MV-4-11 (cell line): ENCODE results near the gene RAPGEF4.

Source experiments
- DNase-seq: peaks from one replicate; lab custom pipeline; 2025; lab: John Stamatoyannopoulos, UW

The RAPGEF4 gene

DNA sequence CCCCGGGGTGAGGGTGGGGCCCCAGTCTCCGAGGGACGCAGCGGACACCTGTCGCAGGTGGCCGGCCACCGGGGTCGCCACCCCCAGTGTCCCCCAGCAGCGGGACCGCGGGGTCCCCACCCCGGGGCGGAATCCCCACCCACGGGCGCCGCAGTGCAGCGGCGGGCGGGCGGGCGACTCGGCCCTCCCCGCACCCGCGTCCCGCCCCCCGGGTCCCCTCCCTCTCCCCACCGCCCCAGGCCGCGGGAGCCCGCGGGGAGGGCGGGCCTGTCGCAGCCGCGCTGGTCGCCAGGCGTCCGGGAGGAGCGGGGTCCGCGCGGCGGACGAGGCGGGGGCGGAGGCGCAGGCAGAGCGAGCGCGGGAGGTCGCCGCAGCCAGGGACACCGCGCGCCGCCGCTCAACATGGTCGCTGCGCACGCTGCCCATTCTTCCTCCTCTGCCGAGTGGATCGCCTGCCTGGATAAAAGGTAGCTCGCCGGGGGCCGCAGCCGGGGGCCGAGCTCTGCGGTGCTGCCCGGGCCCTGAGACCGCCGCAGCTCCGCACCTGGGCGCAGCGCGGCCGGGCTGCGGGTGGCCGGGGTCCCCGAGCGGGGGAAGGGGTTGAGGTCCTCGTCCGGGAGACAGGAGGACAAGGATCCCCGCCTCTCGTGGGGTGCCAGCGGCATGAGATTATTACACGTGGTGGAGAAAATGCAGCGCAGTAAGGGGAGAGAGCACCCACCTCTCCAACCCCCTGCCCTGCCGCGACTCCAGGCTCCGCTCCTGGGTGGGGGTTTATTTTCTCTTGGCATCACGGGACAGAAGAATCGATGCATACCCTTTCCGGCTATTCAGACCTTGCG lies at the start of gene RAPGEF4:
Gene RAPGEF4 (plus strand): TSS at position 264 of the 842 bp plus-strand sequence. CDS start 139 bp downstream, at position 403.
- DNase-seq = no peak

DNA sequence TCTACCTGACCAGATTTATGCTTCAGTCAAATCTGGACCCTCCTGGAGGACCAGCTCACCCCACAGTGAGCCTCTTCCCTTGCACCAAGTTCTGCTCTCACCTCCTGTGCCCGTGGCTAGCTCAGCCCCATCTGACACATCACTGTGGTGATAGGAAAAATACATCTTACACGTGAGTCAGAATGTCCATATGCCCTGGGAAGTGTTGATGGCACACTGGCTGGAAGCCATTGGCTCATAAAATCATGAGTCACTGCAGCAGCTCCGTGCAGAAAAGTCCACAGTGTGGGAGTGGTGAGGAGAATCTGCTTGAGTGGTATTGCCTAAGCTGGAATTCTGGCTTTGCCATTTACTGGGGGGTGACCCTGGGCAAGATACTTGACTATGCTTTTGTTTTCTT lies 42.6 kb upstream of the RAPGEF4 start:
- peak; percentile 77 for DNase-seq

DNA sequence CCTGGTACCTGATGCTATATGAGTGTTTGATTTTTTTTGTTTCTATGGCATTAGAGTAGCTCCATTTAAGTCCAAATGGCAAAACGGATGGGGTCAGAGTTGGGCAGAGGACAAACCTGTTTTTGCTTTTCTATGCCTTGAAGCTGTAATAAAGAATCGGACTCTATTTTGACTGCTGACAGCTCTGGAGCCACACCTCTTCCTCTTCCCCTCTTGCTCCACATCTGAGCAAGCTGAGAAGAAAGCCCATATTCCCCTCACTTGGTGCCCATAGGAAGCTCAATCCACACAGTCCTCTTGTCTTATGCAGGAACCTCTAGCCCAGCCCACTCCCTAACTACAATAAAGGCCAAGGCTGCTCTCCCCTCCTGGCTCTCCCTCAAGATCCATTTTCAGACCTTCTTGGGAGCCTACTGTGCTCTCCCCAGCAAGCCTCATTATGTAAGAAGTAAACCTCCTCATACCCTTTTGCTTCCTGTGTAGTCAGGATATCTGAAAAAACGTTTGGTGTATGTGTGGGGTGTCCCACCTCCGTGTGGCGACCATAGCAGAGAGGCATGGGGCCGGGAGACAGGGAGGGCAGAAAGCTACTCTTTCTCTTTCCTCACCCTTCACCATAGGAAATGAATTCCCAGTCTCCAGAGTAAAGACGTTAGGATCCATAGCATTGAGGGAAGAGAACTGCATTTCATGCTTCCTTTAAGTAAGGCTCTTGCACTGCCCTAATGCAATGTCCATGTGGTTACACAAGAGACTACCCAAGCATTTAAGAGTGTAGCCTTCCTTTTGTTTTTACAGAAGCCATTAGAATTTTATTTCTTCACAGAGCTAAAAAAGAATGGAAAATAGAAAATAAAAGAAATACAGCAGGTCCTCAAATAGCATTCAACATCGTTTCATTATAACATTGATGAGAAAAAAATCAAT lies 41.9 kb upstream of the RAPGEF4 start:
- peak; percentile 24 for DNase-seq

DNA sequence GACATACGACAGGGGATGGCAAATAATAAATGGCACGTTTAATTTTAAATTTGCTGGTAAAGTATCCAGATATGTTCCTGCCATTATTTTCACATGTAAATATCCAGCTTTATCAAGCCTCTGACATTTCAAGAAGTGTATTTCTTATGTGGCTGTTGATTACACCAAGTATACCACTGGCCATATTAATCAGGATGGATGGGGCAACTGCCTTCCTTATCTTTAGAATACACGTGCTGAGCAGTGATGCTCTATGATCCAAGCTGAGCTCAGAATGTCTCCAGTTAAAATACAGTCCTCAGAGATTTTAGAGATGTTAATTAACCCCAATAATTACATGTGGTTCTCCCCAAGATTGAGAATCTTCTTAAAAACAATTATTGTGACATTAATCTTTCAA lies 38.3 kb upstream of the RAPGEF4 start:
- no peak for DNase-seq

DNA sequence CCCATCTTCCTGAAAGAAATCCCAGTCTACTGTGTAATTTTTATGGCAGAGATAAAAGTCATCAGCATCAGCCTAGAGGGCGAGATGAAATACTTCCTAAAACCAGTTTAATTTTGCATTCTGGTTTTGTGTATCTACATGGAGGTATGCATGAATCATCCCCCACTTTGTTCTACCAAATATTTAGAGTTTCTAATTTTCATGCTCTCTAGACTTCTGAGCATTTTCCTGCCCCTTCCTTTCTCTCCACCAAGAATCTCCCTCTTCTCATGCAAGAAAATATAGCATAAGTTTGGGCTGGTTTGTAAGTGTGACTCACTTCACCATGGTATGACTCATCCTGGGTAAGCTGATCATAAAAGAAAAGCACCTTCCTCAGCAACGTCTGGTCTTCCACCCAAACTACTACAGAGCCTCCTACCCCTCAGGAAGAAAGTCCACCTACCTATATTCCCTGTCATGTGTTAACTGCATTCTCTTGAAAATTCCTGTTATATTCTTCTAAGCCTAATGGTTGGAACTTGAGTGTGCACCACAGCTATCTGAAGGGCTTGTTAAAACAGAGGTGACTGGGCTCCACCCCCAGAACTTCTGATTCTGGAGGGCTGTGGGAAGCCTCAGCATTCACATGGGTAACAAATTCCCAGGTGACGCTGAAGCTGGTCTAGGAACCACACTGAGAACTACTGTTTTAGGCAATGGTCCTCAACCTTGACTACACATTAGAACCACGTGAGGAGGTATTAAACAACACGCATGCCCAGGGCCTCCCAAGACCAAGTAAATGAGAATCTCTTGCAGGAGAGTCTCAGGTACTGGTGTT lies 37.4 kb upstream of the RAPGEF4 start:
- peak; percentile 68 for DNase-seq

DNA sequence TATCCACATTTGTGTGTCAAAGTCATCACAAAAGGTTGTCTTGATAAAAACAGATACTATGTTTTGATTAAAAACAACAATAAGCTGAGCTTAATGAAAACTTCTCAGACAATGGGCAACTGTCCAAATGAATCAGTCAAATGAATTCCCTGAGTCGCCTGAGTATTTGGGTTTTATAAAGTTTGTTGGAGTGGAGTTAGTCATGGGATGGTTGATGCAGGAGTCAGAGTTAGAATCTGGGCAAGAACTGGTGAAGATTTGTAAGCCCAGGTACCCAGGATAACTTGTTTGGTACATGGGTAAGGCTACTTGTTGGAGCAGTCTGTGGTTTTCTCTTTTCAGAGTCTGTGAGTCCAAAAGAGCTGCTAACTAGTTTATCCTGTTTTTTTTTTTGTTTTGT lies 34.4 kb upstream of the RAPGEF4 start:
- no peak for DNase-seq

DNA sequence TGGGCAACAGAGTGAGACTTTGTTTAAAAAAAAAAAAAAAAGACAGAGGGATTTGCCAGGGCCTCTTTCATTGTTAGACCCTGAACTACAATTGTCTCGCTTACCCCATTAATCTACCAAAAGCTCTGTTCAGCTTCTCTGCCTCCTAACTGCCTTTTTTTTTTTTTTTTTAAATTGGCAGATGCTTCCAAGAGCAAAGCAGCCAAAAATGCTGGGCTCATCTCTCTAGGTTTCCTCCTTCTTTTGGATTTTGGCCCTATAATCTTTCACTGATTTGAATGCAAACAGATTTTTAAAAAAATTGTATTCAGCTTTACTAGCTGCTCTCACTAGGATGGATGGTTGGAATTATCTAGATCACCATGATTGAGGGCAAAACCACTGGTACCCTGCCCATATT lies 33.2 kb upstream of the RAPGEF4 start:
- no peak for DNase-seq

DNA sequence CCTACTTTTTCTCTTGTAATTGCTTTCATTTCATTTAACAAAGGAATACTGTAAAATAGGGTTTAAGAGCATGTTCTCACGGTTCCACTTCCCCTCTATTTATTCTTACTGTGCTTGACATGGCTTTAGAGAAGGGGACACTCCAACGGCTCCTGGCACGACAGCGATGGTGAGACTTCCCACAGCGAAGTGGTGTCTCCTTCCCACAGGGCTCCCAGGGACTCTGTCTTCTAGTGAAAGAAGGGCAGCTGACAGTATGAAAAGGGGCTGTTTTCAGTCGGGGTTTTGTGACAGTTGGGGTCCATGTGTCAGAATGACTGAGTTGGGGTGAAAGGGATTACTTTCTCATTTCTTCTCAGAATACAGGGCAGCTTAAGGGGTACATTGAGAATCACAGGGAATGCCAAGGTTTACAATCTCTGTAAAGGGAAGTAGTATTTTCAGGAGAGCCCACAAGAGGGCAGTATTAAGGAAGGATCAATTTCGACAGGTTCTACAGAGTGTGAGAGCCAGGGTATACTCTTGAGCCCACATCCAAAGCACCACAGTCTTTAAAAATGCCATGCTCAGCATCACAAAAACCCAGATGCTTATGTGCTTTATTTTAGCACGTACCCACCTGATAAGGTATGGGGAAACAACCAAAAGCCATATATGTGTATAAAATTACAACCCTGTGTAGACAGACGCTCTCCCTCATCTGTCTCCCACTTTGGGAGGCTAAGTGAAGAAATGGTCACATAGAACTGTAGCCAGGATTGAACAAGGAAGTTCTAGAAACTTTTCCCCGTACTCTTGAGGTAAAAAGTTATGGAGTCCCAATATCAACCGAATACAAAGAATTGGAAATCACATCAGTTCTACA lies 31.3 kb upstream of the RAPGEF4 start:
- peak; percentile 75 for DNase-seq

DNA sequence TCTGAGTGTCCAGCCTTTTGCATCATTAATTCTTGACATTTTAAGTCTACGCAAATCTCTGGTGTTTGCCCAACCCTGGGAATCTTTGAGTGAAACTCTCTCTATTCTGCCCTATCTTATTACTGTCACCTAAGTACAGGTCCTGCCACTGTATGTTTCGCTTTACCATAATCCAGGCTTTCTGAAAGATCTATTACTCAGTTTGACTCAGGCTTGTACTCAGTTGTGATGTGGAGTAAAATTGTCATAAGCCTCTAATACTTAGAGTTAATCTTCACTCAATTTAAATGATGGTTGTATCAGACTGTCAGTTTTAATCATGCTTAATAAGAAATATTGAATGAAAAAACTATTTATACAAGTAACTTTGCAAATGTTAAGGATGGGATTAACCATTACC lies 30.3 kb upstream of the RAPGEF4 start:
- DNase-seq = no peak

DNA sequence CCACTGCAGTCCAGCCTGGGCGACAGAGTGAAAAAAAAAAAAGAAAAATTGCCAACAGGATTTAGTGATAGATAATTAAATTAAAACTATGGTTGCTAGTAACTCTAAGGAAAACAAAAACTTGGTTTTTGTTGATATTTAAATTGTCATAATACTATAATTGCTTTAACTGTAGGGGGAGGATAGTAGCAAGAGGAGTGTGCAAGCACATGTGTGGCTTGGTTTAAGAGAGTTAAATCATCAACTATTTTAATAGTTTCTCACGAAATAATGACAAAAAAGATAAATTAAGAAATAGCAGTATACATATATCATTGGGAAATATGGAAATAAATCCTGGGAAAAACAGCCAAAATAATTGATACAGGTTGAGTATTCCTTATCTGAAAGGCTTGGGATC lies 27.4 kb upstream of the RAPGEF4 start:
- DNase-seq = no peak

DNA sequence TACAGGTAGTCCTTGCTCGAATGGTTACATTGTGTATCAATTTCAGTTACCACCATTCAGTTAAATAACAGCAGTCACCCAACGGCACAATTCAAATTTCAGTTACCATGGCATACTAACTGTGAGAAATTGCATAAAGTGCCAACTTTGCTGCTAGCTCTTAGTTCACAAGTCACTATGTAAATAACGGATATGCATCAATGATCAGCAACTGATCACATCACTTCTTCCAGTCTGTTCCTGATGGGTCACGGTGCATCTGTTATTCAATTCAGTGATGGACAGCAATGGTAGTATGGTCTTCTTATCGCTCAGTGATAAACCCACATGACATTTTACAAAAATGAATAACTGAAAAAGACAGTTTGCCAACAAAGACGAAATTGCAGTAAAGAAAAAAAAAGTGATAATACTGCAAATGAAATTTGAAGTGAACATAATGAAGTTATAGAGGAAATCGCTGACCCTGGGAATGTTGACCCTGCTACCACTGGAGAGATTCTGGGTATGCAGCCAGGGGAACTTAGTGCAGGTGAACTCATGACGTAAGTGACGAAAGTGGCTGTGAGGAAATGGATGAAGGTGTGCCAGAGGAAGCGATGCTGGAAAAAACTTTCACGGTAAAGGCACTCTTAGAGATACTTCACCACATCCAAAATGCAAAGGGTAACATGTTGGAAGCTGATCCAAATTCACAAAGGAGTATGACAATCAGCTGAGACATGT lies 25.9 kb upstream of the RAPGEF4 start:
- DNase-seq = no peak

DNA sequence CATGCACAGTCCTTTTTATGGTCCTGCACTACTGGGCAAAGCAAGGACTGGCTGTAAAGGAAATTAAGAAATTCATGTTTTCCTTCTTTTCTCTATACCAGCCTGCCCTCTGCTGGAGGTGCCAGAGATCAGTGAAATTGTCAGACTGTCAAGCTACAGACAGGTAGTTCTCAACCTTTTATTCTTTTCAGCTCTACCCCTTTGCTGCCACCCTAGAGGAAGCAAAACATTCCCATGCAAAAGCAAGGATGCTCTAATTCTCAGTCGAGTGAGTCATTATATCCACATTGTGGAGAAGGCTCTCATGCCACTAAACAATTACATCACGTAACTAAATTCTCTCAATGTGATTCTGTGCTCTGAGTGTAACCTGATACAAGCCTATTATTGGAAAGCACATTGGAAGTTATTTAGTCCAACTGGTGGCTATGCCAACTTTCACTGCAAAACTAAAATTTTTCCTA lies 25.0 kb upstream of the RAPGEF4 start:
- DNase-seq = peak; percentile 44

DNA sequence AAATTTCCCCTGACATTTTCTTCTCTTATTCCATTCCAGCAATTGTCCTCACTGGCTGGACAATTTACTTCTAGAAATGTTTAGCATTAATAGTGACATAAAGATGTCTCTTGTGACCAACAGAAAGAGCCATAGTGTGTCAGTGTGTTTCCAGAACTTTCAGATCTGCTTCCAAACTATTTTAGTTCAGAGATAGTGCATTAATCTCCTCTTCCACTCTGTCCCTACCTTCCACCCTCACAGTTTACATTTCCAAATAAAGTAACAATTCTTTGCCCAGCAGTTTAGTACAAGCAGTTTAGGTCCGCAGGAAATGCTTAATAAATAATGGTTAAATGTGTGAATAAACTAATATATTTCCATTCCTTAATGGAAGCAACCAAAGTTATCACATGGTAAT lies 24.5 kb upstream of the RAPGEF4 start:
- no peak for DNase-seq

DNA sequence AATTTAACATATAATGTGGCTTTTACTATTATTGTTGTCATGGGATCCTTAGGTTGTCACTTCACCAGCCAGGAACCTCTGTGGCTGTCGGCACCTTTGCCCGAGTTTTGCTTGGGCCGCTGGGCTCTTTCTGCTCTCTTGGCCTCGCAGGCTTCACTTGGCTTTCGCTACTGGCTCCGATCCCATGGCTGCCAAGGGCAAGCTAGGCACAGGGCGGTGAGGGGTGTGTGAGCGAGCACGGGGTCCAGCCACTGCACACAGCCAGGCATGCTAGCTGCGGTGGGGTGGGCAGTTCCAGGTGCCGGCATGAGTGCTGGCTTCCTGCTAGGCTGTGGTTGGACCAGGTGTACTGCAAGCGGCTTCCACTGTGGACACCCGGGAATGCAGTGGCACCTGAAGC lies 23.4 kb upstream of the RAPGEF4 start:
- DNase-seq = no peak

DNA sequence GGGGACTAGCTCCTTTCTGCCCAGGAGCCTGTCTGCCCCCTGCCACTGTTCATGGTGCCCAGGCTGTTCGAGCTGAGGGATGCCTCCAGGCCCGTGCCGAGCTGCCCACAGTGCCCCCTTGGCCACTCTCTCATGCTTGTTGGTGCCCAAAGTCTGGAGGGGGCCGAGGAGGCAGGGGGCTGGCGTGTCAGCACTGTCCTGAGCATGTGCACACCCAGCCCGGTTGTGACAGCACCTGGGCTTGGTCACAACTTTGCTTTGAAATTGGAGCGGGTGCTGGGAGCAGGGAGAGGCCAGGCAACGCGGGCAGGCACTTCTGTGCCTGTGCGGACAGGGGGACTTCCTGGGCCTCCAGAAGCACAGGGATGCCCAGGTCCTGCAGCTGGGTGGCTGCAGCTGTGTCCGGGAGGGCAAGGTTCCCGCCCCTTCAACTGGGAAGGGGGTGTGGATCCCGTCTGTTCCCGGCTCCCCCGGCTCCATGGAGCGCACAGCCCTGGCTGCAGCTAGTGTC lies 22.2 kb upstream of the RAPGEF4 start:
- DNase-seq = no peak

DNA sequence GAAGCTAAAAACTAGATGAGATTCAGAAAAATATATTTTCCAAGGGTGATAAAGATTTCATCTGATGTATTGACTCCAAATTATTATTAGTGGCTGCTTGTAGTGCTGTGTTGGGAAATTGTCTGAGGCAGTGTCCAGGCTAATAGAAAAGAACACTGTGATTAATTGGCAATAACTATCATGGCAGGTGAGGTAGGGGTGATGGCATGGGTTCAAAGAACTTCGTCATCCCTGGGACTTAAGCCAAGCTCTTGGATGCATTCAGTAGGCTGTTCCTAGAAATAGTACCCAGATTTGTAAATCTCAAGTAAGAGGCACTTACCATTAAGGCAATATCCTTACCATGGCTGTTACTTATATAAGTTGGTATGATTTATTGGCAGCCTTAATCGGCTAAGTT lies 13.2 kb upstream of the RAPGEF4 start:
- no peak for DNase-seq

DNA sequence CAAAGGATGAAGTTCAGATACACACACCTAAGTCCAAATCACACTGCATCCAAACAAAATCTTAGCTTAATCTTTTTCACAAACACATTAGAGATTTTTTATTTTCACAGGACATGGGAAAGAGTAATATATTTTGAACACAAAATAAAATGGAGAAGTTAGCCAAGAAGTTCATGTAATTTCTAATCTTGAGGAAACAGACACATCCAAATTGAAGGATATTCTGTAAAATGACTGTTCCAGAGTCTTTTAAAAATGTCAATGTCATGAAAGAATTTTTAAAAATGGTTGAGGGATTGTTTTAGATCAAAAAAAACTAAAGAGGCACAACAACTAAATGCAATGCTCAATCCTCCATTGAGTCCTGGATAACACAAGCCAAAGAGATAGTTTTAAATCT lies 12.4 kb upstream of the RAPGEF4 start:
- DNase-seq = no peak

DNA sequence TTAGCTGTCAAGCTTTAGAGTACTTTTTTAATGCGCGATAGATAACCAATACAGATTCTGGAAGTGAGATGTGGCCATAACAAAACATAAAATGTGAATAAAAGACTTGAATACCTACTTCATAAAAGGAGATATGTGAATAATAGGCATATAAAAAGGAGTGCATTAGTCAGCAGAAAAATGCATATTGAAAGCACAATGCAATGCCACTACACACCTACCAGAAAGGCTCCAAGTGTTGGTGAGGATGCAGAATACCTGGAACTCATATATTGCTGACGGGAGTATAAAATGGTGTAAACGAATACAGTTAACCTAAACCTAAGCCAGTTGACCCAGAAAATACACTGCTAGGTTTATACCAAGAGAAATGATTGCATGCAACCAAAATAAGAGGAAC lies 10.9 kb upstream of the RAPGEF4 start:
- no peak for DNase-seq

DNA sequence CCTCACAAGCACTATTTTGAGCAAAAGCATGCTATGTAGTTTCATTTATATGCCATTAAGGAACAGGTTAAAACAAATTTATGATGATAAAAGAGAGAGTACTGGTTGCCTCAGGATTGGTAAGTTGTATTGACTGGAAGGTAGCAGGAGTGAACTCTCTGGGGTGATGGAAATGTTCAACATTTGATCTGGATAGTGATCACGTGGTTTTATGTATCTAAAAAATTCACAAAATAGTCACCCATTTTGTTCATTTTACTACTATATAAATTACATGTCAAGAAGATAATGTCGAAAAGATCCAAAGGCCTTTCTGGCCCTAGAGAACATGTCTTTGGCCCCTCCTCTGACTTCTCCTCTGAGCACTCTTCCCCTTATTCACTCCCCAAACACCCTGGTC lies 10.4 kb upstream of the RAPGEF4 start:
- DNase-seq = no peak

DNA sequence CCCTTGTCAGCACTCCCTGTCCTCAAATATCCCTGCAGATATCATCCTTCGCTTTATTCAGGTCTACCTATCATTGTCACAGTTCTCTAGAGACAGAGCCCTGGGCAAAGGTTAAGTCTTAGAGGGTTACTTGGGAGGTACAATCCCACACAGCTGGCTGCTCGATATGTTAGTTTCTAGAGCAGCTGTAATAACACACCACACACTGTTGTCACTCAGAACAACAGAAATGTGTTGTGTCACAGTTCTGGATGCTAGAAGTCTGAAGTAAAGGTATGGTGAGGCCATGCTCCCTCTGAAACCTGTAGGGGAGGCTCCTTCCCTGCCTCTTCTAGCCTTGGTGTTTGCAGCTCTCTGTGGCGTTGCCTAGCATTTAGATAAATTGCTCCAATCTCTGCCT lies 9.9 kb upstream of the RAPGEF4 start:
- DNase-seq = no peak
